Vagina (tissue), 2 donors: Measurements from ENCODE around the gene PACSIN1.

Experiments
- POLR2AphosphoS5 ChIP-seq, 2 donors: sonication (generic); formaldehyde crosslinking; IDR thresholded peaks; one replicate each; pipeline ENCODE4 v1.9.0; 2017; ENCODE audit warnings: antibody characterized with exemption in 2 of 2, mild to moderate bottlenecking in 2 of 2, low read depth in 1 of 2; ENCODE audit not compliant: insufficient read depth in 1 of 2
- TF ChIP-seq, protein P1 (sequence below), 3 experiments: fragments of 450-650 bp in 2 of 3; fragments of 200-600 bp in 1 of 3; sonication (generic) in 1 of 3; IDR thresholded peaks; one replicate each; pipeline ENCODE4 v1.5.1; 2017 to 2019; ENCODE audit warnings: antibody characterized with exemption in 3 of 3, mild to moderate bottlenecking in 2 of 3, moderate library complexity in 2 of 3

DNA sequence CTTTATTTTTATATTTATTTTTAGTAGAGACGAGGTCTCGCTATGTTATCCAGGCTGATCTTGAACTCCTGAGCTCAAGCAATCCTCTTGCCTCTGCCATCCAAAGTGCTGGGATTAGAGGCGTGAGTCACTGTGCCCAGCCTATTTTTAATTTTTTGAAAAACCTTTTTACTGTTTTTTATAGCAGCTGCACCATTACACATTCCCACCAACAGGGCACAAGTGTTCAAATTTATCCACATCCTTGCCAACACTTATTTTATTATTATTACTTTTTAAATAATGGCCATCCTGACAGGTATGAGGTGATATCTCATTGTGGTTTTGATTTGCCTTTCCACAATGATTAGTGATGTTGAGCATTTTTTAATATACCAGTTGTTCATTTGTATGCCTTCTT, 42.5 kb downstream of the PACSIN1 start:
- TF ChIP-seq, protein P1, sequence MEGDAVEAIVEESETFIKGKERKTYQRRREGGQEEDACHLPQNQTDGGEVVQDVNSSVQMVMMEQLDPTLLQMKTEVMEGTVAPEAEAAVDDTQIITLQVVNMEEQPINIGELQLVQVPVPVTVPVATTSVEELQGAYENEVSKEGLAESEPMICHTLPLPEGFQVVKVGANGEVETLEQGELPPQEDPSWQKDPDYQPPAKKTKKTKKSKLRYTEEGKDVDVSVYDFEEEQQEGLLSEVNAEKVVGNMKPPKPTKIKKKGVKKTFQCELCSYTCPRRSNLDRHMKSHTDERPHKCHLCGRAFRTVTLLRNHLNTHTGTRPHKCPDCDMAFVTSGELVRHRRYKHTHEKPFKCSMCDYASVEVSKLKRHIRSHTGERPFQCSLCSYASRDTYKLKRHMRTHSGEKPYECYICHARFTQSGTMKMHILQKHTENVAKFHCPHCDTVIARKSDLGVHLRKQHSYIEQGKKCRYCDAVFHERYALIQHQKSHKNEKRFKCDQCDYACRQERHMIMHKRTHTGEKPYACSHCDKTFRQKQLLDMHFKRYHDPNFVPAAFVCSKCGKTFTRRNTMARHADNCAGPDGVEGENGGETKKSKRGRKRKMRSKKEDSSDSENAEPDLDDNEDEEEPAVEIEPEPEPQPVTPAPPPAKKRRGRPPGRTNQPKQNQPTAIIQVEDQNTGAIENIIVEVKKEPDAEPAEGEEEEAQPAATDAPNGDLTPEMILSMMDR (IDR thresholded peaks at IDR 0.05) = no peak
- TF ChIP-seq POLR2AphosphoS5 (IDR thresholded peaks at IDR 0.05; ENCODE audit: insufficient read depth in 1 of 2, low read depth in 1 of 2) = no peak
